IMR-90 (cell line): ENCODE results near the gene AASS.

ENCODE experiments used
- FOS ChIP-seq: fragments of 150-350 bp; IDR thresholded peaks from 2 replicates; pipeline ENCODE4 v1.6.1; 2016; ENCODE audit warnings: low read depth, low read length
- POLR2A ChIP-seq: IDR thresholded peaks from 2 replicates; pipeline ENCODE4 v1.6.1; 2012; ENCODE audit warnings: mild to moderate bottlenecking, low read depth, low read length
- RAD21 ChIP-seq: IDR thresholded peaks from 2 replicates; pipeline ENCODE4 v1.6.1; 2012; ENCODE audit warnings: low read length, improper control_type of control experiment
- RCOR1 ChIP-seq: IDR thresholded peaks from 2 replicates; pipeline ENCODE4 v1.6.1; 2012; ENCODE audit warnings: mild to moderate bottlenecking, low read length, improper control_type of control experiment; ENCODE audit not compliant: insufficient replicate concordance
- RFX5 ChIP-seq: IDR thresholded peaks from 2 replicates; pipeline ENCODE4 v1.8.0; 2012; ENCODE audit warnings: low read depth, mild to moderate bottlenecking, low read length, moderate library complexity
- SMC3 ChIP-seq: fragments of 150-350 bp; IDR thresholded peaks from 2 replicates; pipeline ENCODE4 v1.6.1; 2016; ENCODE audit warnings: low read depth, mild to moderate bottlenecking, antibody characterized with exemption, low read length, moderate library complexity
- TF ChIP-seq, protein P1 (sequence below): conservative IDR thresholded peaks from 2 replicates; pipeline ENCODE4 v1.5.1; 2012; ENCODE audit warnings: mild to moderate bottlenecking, low read depth, low read length, improper control_type of control experiment

DNA sequence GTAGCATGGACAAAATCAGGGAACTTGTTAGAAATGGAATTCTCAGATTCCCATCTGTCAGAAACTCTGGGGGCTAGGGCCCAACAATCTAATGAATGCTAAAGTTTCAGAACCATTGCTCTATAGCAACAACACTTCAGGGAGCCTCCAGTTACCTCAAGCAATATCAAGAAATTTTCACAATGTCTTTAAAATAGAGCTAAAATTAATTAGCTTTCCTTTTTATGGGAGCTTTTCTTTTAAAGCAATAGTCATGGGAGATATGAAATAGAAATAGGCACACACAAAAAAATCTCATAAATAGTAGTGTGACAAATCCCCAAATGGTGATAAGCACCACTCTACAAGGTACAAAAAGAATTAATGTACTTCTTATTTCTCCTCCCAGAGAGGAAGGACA is 80.9 kb downstream of the AASS start:
- TF ChIP-seq SMC3: no peak
- TF ChIP-seq, protein P1, sequence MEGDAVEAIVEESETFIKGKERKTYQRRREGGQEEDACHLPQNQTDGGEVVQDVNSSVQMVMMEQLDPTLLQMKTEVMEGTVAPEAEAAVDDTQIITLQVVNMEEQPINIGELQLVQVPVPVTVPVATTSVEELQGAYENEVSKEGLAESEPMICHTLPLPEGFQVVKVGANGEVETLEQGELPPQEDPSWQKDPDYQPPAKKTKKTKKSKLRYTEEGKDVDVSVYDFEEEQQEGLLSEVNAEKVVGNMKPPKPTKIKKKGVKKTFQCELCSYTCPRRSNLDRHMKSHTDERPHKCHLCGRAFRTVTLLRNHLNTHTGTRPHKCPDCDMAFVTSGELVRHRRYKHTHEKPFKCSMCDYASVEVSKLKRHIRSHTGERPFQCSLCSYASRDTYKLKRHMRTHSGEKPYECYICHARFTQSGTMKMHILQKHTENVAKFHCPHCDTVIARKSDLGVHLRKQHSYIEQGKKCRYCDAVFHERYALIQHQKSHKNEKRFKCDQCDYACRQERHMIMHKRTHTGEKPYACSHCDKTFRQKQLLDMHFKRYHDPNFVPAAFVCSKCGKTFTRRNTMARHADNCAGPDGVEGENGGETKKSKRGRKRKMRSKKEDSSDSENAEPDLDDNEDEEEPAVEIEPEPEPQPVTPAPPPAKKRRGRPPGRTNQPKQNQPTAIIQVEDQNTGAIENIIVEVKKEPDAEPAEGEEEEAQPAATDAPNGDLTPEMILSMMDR: no peak
- TF ChIP-seq FOS: no peak
- TF ChIP-seq POLR2A: no peak
- no peak for TF ChIP-seq RFX5
- no peak for TF ChIP-seq RCOR1
- no peak for TF ChIP-seq RAD21
